IMR-90 (cell line): ENCODE data around the gene PAPLN. TPM values are rescaled to one million over a fixed set of nuclear protein-coding genes. Genes with fewer than 3 reads are reported as not detected.

Experiments used
- ATAC-seq: fragments of 200-7000 bp; cut with Tn5 transposase; 2 replicates; pipeline ENCODE4 v1.9.1; 2020; ENCODE audit warnings: low read depth, mild to moderate bottlenecking, moderate library complexity
- BruUV-seq: library from RNA; stranded (reverse); fragments of 400-500 nt; replicated peaks from 2 replicates; lab custom pipeline; 2021; lab: Mats Ljungman, UMichigan
- CTCF ChIA-PET: fragments of 300-600 bp; formaldehyde crosslinking; extraction: SDS; loops from one replicate; lab custom pipeline; 2021; ENCODE audit warnings: antibody characterized with exemption; lab: Yijun Ruan, JAX
- POLR2A ChIA-PET: fragments of 300-600 bp; sonication (Branson Sonifier 250); formaldehyde crosslinking; loops from one replicate; lab custom pipeline; 2022; ENCODE audit warnings: antibody characterized with exemption; ENCODE audit not compliant: unreplicated experiment; lab: Charles Lee
- DNase-seq: peaks from one replicate; pipeline ENCODE4 v3.0.0; 2013
- H2AFZ ChIP-seq: replicated peaks from 2 replicates; pipeline ENCODE3; 2013; ENCODE audit warnings: low read length, mild to moderate bottlenecking; ENCODE audit not compliant: poor library complexity
- H2AK5ac ChIP-seq: 2 replicates; pipeline ENCODE4 v1.6.1; 2013; ENCODE audit warnings: low read depth, low read length, inconsistent platforms
- H2AK9ac ChIP-seq: replicated peaks from 2 replicates; pipeline ENCODE3; 2013; ENCODE audit warnings: mild to moderate bottlenecking, low read depth, low read length, moderate library complexity; ENCODE audit not compliant: poor library complexity
- H2BK120ac ChIP-seq: 2 replicates; pipeline ENCODE4 v1.6.1; 2013; ENCODE audit warnings: low read depth, low read length, inconsistent platforms
- H2BK15ac ChIP-seq: 3 replicates; pipeline ENCODE4 v1.6.1; 2013; ENCODE audit warnings: low read depth, low read length, inconsistent platforms
- H2BK20ac ChIP-seq: 2 replicates; pipeline ENCODE4 v1.6.1; 2013; ENCODE audit warnings: low read depth, mild to moderate bottlenecking, inconsistent platforms, low read length, moderate library complexity
- H2BK5ac ChIP-seq: 2 replicates; pipeline ENCODE4 v1.6.1; 2013; ENCODE audit warnings: mild to moderate bottlenecking, low read depth, low read length, inconsistent platforms; ENCODE audit not compliant: poor library complexity, severe bottlenecking
- H3K14ac ChIP-seq: replicated peaks from 2 replicates; pipeline ENCODE4 v1.6.1; 2013; ENCODE audit warnings: low read depth, low read length, inconsistent platforms
- H3K18ac ChIP-seq: 2 replicates; pipeline ENCODE4 v1.6.1; 2013; ENCODE audit warnings: low read depth, low read length, control low read depth
- H3K23ac ChIP-seq: 2 replicates; pipeline ENCODE4 v1.6.1; 2013; ENCODE audit warnings: low read depth, low read length, inconsistent platforms
- H3K27ac ChIP-seq: 2 replicates; pipeline ENCODE4 v1.5.1; 2013; ENCODE audit warnings: mild to moderate bottlenecking, control low read depth, low read length; ENCODE audit not compliant: insufficient read depth
- H3K27me3 ChIP-seq: 2 replicates; pipeline ENCODE4 v1.6.1; 2013; ENCODE audit warnings: low read length; ENCODE audit not compliant: control insufficient read depth, insufficient read depth
- H3K36me3 ChIP-seq: 2 replicates; pipeline ENCODE4 v1.6.1; 2013; ENCODE audit warnings: low read length, mixed read lengths; ENCODE audit not compliant: control insufficient read depth, insufficient read depth
- H3K4ac ChIP-seq: 2 replicates; pipeline ENCODE4 v1.6.1; 2013; ENCODE audit warnings: low read depth, low read length, inconsistent platforms
- H3K4me1 ChIP-seq: 2 replicates; pipeline ENCODE4 v1.6.1; 2013; ENCODE audit warnings: low read length, mixed read lengths; ENCODE audit not compliant: control insufficient read depth, insufficient read depth
- H3K4me2 ChIP-seq: 2 replicates; pipeline ENCODE4 v1.6.1; 2013; ENCODE audit warnings: low read depth, mild to moderate bottlenecking, control low read depth, low read length, moderate library complexity
- H3K4me3 ChIP-seq: 2 replicates; pipeline ENCODE4 v1.5.1; 2013; ENCODE audit warnings: low read depth, mild to moderate bottlenecking, control low read depth, low read length, moderate library complexity; ENCODE audit not compliant: insufficient read depth
- H3K56ac ChIP-seq: 2 replicates; pipeline ENCODE4 v1.6.1; 2013; ENCODE audit warnings: low read length, inconsistent platforms; ENCODE audit not compliant: insufficient read depth; ENCODE audit errors: extremely low read depth
- H3K79me1 ChIP-seq, 2 experiments: 2 replicates each; pipeline ENCODE4 v1.6.1; 2013; ENCODE audit warnings: low read length in 2 of 2, inconsistent platforms in 1 of 2, low read depth in 1 of 2
- H3K9ac ChIP-seq: 2 replicates; pipeline ENCODE4 v1.6.1; 2013; ENCODE audit warnings: low read depth, low read length, control low read depth
- H3K9me1 ChIP-seq: 2 replicates; pipeline ENCODE4 v1.6.1; 2013; ENCODE audit warnings: low read length, inconsistent platforms; ENCODE audit not compliant: insufficient read depth
- H3K9me3 ChIP-seq: 2 replicates; pipeline ENCODE4 v1.6.1; 2013; ENCODE audit warnings: low read length; ENCODE audit not compliant: control insufficient read depth, insufficient read depth
- H4K20me1 ChIP-seq: 2 replicates; pipeline ENCODE4 v1.6.1; 2013; ENCODE audit warnings: low read length, inconsistent platforms; ENCODE audit not compliant: insufficient read depth
- H4K5ac ChIP-seq: 2 replicates; pipeline ENCODE4 v1.6.1; 2013; ENCODE audit warnings: mild to moderate bottlenecking, low read depth, low read length, control low read depth
- H4K8ac ChIP-seq, 2 experiments: 2 replicates each; pipeline ENCODE4 v1.6.1; 2013; ENCODE audit warnings: low read depth in 2 of 2, low read length in 2 of 2, control low read depth in 1 of 2, inconsistent platforms in 1 of 2
- H4K91ac ChIP-seq: 2 replicates; pipeline ENCODE4 v1.6.1; 2013; ENCODE audit warnings: low read depth, low read length, inconsistent platforms; ENCODE audit not compliant: insufficient read depth
- RCOR1 ChIP-seq: IDR thresholded peaks from 2 replicates; pipeline ENCODE4 v1.6.1; 2012; ENCODE audit warnings: mild to moderate bottlenecking, low read length, improper control_type of control experiment; ENCODE audit not compliant: insufficient replicate concordance
- WGBS, 2 experiments: methylation state at CpG; one replicate each; pipeline versions ENCODE4 v1.1.5 to v1.1.7; 2013; ENCODE audit warnings: missing lambda C conversion rate in 2 of 2; ENCODE audit not compliant: insufficient read length in 1 of 2; ENCODE audit errors: extremely low coverage in 2 of 2; 5-methylcytosine and 5-hydroxymethylcytosine counted together
- dilution Hi-C: fragments of 300-500 bp; cut with HindIII; formaldehyde crosslinking; loops from one replicate; pipeline ENCODE4 v1.14.3; 2018; ENCODE audit warnings: low sequenced_read_pairs; ENCODE audit not compliant: unreplicated experiment
- in situ Hi-C: fragments of 300-500 bp; cut with MboI; formaldehyde crosslinking; loops from 3 replicates; pipeline ENCODE4 v1.14.3; 2019; ENCODE audit warnings: low sequenced_read_pairs, inconsistent platforms, mixed read lengths
- intact Hi-C: fragments of 100-400 bp; cut with micrococcal nuclease; formaldehyde crosslinking; loops from 2 replicates; pipeline ENCODE4 v1.10.0; 2022
- polyA plus RNA-seq, 3 experiments: library from polyadenylated mRNA; depleted of rRNA; stranded (reverse); fragments of >200 nt; gene quantifications; 2 replicates each; pipeline ENCODE4 v1.2.3, GENCODE V29; 2012; ENCODE audit warnings: low replicate concordance in 1 of 3
- total RNA-seq: library from RNA; depleted of rRNA; stranded (reverse); fragments of >200 nt; gene quantifications from 2 replicates; pipeline ENCODE4 v1.2.3, GENCODE V29; 2012

Gene PAPLN
- total and polyA plus RNA-seq, 2 of the 4 experiments (the other 2 are of a cell fraction), result 0.36 to 1.2 TPM

- H4K91ac ChIP-seq, result no peak overlapping the region
- WGBS, 2 experiments, result 88% methylated on average over 3 of the region's 20 CpGs; no CpG with 5 or more reads in 1 of the 2 experiments
- ATAC-seq (no peak), DNase-seq (no peak)
- no peak overlapping the region for H2BK5ac ChIP-seq
- H3K36me3 ChIP-seq, result no peaks in the 10 kb centered on the region
- TF ChIP-seq RCOR1, result no peak
- H3K4me1 ChIP-seq, result no peaks in the 10 kb centered on the region
- no peaks in the 10 kb centered on the region; the same call in 1 of the 2 replicates for H4K20me1 ChIP-seq
- no peaks in the 10 kb centered on the region; the same call in 1 of the 2 replicates for H3K27me3 ChIP-seq
- no peak overlapping the region for H3K23ac ChIP-seq
- no peak overlapping the region for H3K27ac ChIP-seq
- no peaks in the 10 kb centered on the region for H3K9me3 ChIP-seq
- no peak overlapping the region for H3K14ac ChIP-seq
- no peak overlapping the region for H2BK15ac ChIP-seq
- H2AK9ac ChIP-seq, result no peak overlapping the region
- in situ Hi-C loops (no loop called here), intact Hi-C loops (no loop called here), dilution Hi-C loops (no loop called here)
- no peaks in the 10 kb centered on the region for H3K79me1 ChIP-seq
- H3K9ac ChIP-seq, result no peak overlapping the region
- ChIA-PET POLR2A (no interaction called here), CTCF (no interaction called here)
- no peak overlapping the region for H2AFZ ChIP-seq
- H3K4me3 ChIP-seq, result no peak overlapping the region
- H4K5ac ChIP-seq, result no peak overlapping the region
- no TSS peak for BruUV-seq
- H3K56ac ChIP-seq, result no peak overlapping the region
- H4K8ac ChIP-seq, result no peak overlapping the region
- H3K9me1 ChIP-seq, result no peaks in the 10 kb centered on the region
- no peak overlapping the region for H3K18ac ChIP-seq
- no peak overlapping the region for H3K4ac ChIP-seq
- no peak overlapping the region for H3K4me2 ChIP-seq
- H2BK20ac ChIP-seq, result no peak overlapping the region
- no peak overlapping the region for H2BK120ac ChIP-seq
- H2AK5ac ChIP-seq, result no peak overlapping the region
Observed at GRCh38 chr14:73262427-73263183, 25.3 kb downstream of the PAPLN start.
